Gastroesophageal sphincter (tissue), 4 donors: Measurements from ENCODE around the gene ITM2B. TPM values are rescaled to one million over a fixed set of nuclear protein-coding genes. Genes with fewer than 3 reads are reported as not detected.

Experiments used
- ATAC-seq: fragments of 150-250 bp; one replicate; pipeline ENCODE4 v1.9.1; 2016; ENCODE audit warnings: mild to moderate bottlenecking, moderate library complexity
- H3K27ac ChIP-seq, 4 donors: fragments of 200-600 bp; sonication (generic) in 3 of 4; 1 replicate in 3 of 4; 2 replicates in 1 of 4; pipeline ENCODE4 v1.5.1; 2016 to 2019
- H3K27me3 ChIP-seq: fragments of 200-600 bp; sonication (generic); one replicate; pipeline ENCODE4 v1.5.1; 2019
- H3K36me3 ChIP-seq, 2 donors: fragments of 200-600 bp; sonication (generic); one replicate each; pipeline ENCODE4 v1.5.1; 2019; ENCODE audit warnings: control low read depth in 1 of 2
- H3K4me1 ChIP-seq, 3 donors: fragments of 200-600 bp; sonication (generic); 1 replicate in 2 of 3; 2 replicates in 1 of 3; pipeline ENCODE4 v1.5.1; 2016 to 2019; ENCODE audit warnings: control low read depth in 2 of 3
- H3K4me3 ChIP-seq, 2 donors: fragments of 200-600 bp; sonication (generic); one replicate each; pipeline ENCODE4 v1.5.1; 2019; ENCODE audit warnings: mild to moderate bottlenecking in 1 of 2, moderate library complexity in 1 of 2
- H3K9me3 ChIP-seq, 3 donors: fragments of 200-600 bp; sonication (generic); one replicate each; pipeline ENCODE4 v1.5.1; 2017 to 2019; ENCODE audit warnings: control low read depth in 2 of 3
- EP300 ChIP-seq: sonication (generic); formaldehyde crosslinking; IDR thresholded peaks from one replicate; pipeline ENCODE4 v1.6.1; 2017; ENCODE audit warnings: antibody characterized with exemption, mild to moderate bottlenecking
- POLR2A ChIP-seq, 2 donors: fragments of 450-650 bp; IDR thresholded peaks; one replicate each; pipeline ENCODE4 v1.6.1; 2017; ENCODE audit warnings: antibody characterized with exemption in 2 of 2, mild to moderate bottlenecking in 2 of 2, moderate library complexity in 1 of 2
- POLR2AphosphoS5 ChIP-seq: sonication (generic); formaldehyde crosslinking; IDR thresholded peaks from one replicate; pipeline ENCODE4 v1.6.1; 2017; ENCODE audit warnings: antibody characterized with exemption
- WGBS, 2 donors: methylation state at CpG; one replicate each; pipeline ENCODE4 v1.1.5; 2018; ENCODE audit warnings: low coverage in 1 of 2; 5-methylcytosine and 5-hydroxymethylcytosine counted together
- total RNA-seq, 4 donors: library from RNA; depleted of rRNA; stranded (reverse); fragments of >200 nt; gene quantifications; one replicate each; pipeline ENCODE4 v1.1.0, GENCODE V29; 2016
- TF ChIP-seq, protein P1 (sequence below), 4 experiments: fragments of 200-600 bp in 2 of 4; fragments of 450-650 bp in 2 of 4; sonication (generic) in 1 of 4; IDR thresholded peaks; one replicate each; pipeline ENCODE4 v1.5.1; 2017 to 2019; ENCODE audit warnings: antibody characterized with exemption in 4 of 4, mild to moderate bottlenecking in 2 of 4, moderate library complexity in 2 of 4

Gene ITM2B
- total RNA-seq: 100 to 1,000 TPM; 263 to 380 (median 300) TPM

DNA sequence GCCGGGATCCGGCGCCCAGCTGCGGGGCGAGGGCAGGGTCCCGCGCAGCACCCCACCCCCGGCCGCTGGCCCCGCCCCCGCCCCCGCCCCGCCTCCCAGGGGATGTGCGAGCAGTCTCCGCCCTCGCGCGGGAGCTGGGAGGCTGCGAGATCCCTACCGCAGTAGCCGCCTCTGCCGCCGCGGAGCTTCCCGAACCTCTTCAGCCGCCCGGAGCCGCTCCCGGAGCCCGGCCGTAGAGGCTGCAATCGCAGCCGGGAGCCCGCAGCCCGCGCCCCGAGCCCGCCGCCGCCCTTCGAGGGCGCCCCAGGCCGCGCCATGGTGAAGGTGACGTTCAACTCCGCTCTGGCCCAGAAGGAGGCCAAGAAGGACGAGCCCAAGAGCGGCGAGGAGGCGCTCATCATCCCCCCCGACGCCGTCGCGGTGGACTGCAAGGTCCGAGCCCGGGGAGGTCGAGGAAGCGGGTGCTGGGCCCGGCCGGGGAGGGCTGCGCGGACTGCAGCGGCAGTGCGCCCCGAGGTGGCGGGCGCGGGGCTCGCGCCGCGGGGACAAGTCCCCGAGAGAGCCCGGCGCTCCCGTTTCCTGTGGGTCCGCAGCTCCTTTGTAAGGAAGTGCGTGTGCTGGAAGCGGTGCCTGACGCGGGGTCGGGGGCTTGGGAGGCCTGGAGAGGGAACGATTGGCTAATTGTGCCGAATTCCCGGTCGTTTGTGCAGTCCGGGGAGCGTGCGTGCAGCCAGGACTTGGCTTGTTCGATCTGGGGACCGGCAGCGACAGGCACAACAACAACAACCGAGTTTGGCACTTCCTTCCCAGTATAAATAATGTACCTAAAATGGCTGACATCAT, at the start of gene ITM2B:
Gene ITM2B, plus strand, starts transcription at position 161 of the 843 bp plus-strand sequence. Its CDS starts 155 bp downstream, at position 316.
- peaks cover 0 to 44% (median 5%) of the 10 kb centered on the region in 3 donors for H3K4me1 ChIP-seq

DNA sequence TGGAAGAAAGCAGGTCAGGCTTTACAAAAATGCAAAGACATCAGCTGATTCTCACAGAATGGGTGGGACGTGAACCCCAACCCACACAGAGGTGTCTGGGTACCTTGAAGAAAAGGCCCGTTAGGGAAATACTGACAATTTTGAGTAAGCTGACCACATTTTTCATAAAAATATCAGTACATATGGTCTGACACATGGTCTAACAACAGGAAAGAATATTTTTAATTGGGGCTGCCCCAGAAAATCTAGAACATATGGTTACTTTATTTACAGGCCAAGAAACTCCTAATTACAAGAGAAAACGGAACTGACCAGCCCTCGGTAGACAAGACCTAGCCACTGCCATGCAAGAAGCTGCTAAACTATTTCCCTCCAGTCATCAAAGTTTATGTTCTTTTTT, 48.7 kb upstream of the ITM2B start:
- Histone ChIP-seq H3K27ac (no peak overlapping the region), H3K4me1 (no peaks in the 10 kb centered on the region), H3K36me3 (no peaks in the 10 kb centered on the region), H3K9me3 (no peaks in the 10 kb centered on the region), H3K4me3 (no peak overlapping the region), H3K27me3 (no peaks in the 10 kb centered on the region)
- 81 to 93% methylated on average over 3 to 4 of the region's 4 CpGs for WGBS, 2 donors
- TF ChIP-seq POLR2AphosphoS5: no peak
- no peak for TF ChIP-seq POLR2A (IDR thresholded peaks at IDR 0.05)
- TF ChIP-seq EP300: no peak
- TF ChIP-seq, protein P1, sequence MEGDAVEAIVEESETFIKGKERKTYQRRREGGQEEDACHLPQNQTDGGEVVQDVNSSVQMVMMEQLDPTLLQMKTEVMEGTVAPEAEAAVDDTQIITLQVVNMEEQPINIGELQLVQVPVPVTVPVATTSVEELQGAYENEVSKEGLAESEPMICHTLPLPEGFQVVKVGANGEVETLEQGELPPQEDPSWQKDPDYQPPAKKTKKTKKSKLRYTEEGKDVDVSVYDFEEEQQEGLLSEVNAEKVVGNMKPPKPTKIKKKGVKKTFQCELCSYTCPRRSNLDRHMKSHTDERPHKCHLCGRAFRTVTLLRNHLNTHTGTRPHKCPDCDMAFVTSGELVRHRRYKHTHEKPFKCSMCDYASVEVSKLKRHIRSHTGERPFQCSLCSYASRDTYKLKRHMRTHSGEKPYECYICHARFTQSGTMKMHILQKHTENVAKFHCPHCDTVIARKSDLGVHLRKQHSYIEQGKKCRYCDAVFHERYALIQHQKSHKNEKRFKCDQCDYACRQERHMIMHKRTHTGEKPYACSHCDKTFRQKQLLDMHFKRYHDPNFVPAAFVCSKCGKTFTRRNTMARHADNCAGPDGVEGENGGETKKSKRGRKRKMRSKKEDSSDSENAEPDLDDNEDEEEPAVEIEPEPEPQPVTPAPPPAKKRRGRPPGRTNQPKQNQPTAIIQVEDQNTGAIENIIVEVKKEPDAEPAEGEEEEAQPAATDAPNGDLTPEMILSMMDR (IDR thresholded peaks at IDR 0.05): no peak
- ATAC-seq: no peak

More for the DNA sequence above, at the start of gene ITM2B:
- WGBS, 2 donors: 0% methylated on average over 4 of the region's 94 CpGs; no CpG with 5 or more reads in 1 of the 2 donors
- Histone ChIP-seq H3K27me3 (no peaks in the 10 kb centered on the region), H3K27ac (peak within 1 kb of the TSS; percentile 94 to 99 (median 96)), H3K4me3 (peak within 1 kb of the TSS; percentile 86 to 91), H3K36me3 (no peaks in the 10 kb centered on the region), H3K9me3 (no peaks in the 10 kb centered on the region)
- peak; percentile 93 for ATAC-seq
- TF ChIP-seq, protein P1 (IDR thresholded peaks at IDR 0.05): peak in 3 of 4 experiments; percentile 55 to 65 (median 57)
- TF ChIP-seq EP300: no peak
- peak; percentile 93 for TF ChIP-seq POLR2AphosphoS5
- peak; percentile 91 to 92 for TF ChIP-seq POLR2A (IDR thresholded peaks at IDR 0.05)

DNA sequence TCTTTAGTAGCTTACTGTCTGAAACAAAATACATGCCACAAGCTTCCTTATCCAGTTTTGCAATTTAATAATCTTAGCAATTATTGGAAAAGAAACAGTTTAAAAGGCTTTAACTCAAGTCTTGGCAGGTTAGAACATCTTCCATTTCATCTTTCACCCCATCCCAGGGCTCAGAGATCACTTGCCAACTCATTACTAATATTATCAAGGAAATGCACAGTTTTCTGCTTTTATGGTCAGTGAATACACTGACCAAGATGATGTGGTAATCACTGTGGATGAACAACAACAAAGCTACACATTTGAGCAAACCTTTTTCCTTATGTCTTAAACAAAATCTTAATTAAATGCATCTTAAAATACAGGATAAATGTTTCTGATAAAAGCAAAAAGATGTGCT, 48.0 kb upstream of the ITM2B start:
- Histone ChIP-seq H3K27me3 (no peaks in the 10 kb centered on the region), H3K9me3 (no peaks in the 10 kb centered on the region), H3K27ac (no peak overlapping the region), H3K4me1 (no peaks in the 10 kb centered on the region), H3K36me3 (no peaks in the 10 kb centered on the region), H3K4me3 (no peak overlapping the region)
- no peak for TF ChIP-seq EP300
- no peak for TF ChIP-seq POLR2AphosphoS5
- TF ChIP-seq, protein P1 (IDR thresholded peaks at IDR 0.05): no peak
- TF ChIP-seq POLR2A (IDR thresholded peaks at IDR 0.05): no peak
- ATAC-seq: no peak

DNA sequence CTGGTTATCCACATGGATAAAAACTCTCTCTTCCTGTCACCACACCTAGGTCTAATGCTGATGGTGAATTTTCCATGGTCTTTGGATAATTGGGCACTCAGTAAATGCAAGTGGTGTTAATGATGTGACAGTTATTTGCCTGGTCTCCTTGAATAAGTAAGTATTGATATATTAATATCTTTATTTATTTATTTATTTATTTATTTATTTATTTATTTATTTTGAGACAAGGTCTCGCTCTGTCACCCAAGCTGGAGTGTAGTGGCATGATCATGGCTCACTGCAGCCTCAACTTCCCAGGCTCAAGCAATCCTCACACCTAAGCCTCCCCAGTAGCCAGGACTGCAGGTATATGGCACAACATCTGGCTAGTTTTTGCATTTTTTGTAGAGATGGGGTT, 46.3 kb upstream of the ITM2B start:
- no peak for ATAC-seq
- Histone ChIP-seq H3K4me3 (no peak overlapping the region), H3K9me3 (no peaks in the 10 kb centered on the region), H3K4me1 (no peaks in the 10 kb centered on the region), H3K27ac (no peak overlapping the region), H3K27me3 (no peaks in the 10 kb centered on the region), H3K36me3 (no peaks in the 10 kb centered on the region)
- no peak for TF ChIP-seq EP300
- TF ChIP-seq POLR2AphosphoS5: no peak
- TF ChIP-seq POLR2A (IDR thresholded peaks at IDR 0.05): no peak
- TF ChIP-seq, protein P1 (IDR thresholded peaks at IDR 0.05): no peak
- 89% methylated on average over 1 of the region's 1 CpG; no CpG with 5 or more reads in 1 of the 2 donors for WGBS, 2 donors

DNA sequence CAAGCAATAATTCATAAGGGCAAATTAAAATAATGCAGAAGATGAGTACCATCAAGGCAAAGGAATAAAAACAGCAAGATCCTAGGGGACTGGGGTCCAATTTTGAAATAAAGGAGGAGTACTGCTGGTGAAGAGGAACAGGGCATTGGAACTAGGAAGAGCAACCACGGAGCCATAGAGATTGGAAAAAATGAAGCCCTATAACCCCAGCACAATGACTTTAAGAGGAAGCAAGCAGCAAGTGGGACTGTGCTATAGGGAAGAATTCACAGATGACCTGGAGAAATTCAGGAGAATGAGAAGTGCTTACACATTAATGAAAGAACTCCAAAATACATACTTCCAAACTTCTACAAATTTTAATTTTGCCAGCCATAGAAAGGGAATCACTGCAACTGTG, 44.9 kb upstream of the ITM2B start:
- Histone ChIP-seq H3K27me3 (no peaks in the 10 kb centered on the region), H3K4me3 (no peak overlapping the region), H3K27ac (no peak overlapping the region), H3K9me3 (no peaks in the 10 kb centered on the region), H3K4me1 (no peaks in the 10 kb centered on the region), H3K36me3 (no peaks in the 10 kb centered on the region)
- WGBS, 2 donors: 38 to 86% methylated on average over 1 of the region's 1 CpG
- TF ChIP-seq POLR2AphosphoS5 (no peak), POLR2A (IDR thresholded peaks at IDR 0.05) (no peak), EP300 (no peak)
- TF ChIP-seq, protein P1 (IDR thresholded peaks at IDR 0.05): no peak
- ATAC-seq: no peak
